Fibroblast of lung (primary cell): ENCODE results near the gene CPA1. TPM values are rescaled to one million over a fixed set of nuclear protein-coding genes. Genes with fewer than 3 reads are reported as not detected.

ENCODE experiments used
- DNase-seq, 2 donors: peaks; one replicate each; pipeline versions ENCODE4 v3.0.0 to v3.0.0-alpha.2; 2010; ENCODE audit warnings: low read depth in 2 of 2
- H2AFZ ChIP-seq: 2 replicates; pipeline ENCODE4 v1.5.1; 2012; ENCODE audit warnings: low read length, control low read depth, inconsistent platforms
- H3K27ac ChIP-seq: 2 replicates; pipeline ENCODE4 v1.5.1; 2011; ENCODE audit warnings: low read length, control low read depth; ENCODE audit not compliant: insufficient read depth
- H3K27me3 ChIP-seq: 2 replicates; pipeline ENCODE4 v1.5.1; 2011; ENCODE audit warnings: mild to moderate bottlenecking, low read length; ENCODE audit not compliant: control insufficient read depth, insufficient read depth
- H3K36me3 ChIP-seq: 2 replicates; pipeline ENCODE4 v1.5.1; 2011; ENCODE audit warnings: low read length; ENCODE audit not compliant: control insufficient read depth, insufficient read depth
- H3K4me1 ChIP-seq: 2 replicates; pipeline ENCODE4 v1.5.1; 2011; ENCODE audit warnings: low read length; ENCODE audit not compliant: control insufficient read depth, insufficient read depth; ENCODE audit errors: extremely low read depth
- H3K4me2 ChIP-seq: 2 replicates; pipeline ENCODE4 v1.5.1; 2011; ENCODE audit warnings: low read length, control low read depth; ENCODE audit not compliant: insufficient read depth; ENCODE audit errors: extremely low read depth
- H3K4me3 ChIP-seq, 4 experiments: fragments of 200-600 bp in 1 of 4; sonication (generic) in 1 of 4; replicated peaks in 1 of 4; 2 replicates each; pipeline ENCODE4 v1.5.1; 2011 to 2016; ENCODE audit warnings: low read length in 4 of 4, low read depth in 3 of 4, mild to moderate bottlenecking in 3 of 4, control low read depth in 2 of 4, inconsistent platforms in 1 of 4, mixed read lengths in 1 of 4; ENCODE audit not compliant: insufficient read depth in 1 of 4; ENCODE audit errors: control extremely low read depth in 1 of 4
- H3K79me2 ChIP-seq: 2 replicates; pipeline ENCODE4 v1.5.1; 2012; ENCODE audit warnings: mild to moderate bottlenecking, low read length, inconsistent platforms; ENCODE audit not compliant: control insufficient read depth, insufficient read depth
- H3K9ac ChIP-seq: 2 replicates; pipeline ENCODE4 v1.5.1; 2011; ENCODE audit warnings: mild to moderate bottlenecking, low read length, control low read depth; ENCODE audit not compliant: insufficient read depth
- H3K9me3 ChIP-seq: 2 replicates; pipeline ENCODE4 v1.5.1; 2012; ENCODE audit warnings: low read depth, low read length; ENCODE audit not compliant: control insufficient read depth, insufficient read depth
- H4K20me1 ChIP-seq: 2 replicates; pipeline ENCODE4 v1.5.1; 2011; ENCODE audit warnings: low read length; ENCODE audit not compliant: control insufficient read depth, insufficient read depth; ENCODE audit errors: extremely low read depth
- EZH2 ChIP-seq: IDR thresholded peaks from 2 replicates; pipeline ENCODE4 v1.5.1; 2012; ENCODE audit warnings: low read length, control low read depth, mild to moderate bottlenecking; ENCODE audit errors: missing control alignments
- polyA plus RNA-seq, 2 donors: library from polyadenylated mRNA; depleted of rRNA in 1 of 2; stranded (reverse) in 1 of 2; unstranded in 1 of 2; fragments of >200 nt; gene quantifications; 2 replicates each; pipeline ENCODE4 v1.2.1, GENCODE V29; 2011 to 2012; ENCODE audit warnings: missing spikeins in 1 of 2
- total RNA-seq: library from RNA; depleted of rRNA; stranded (reverse); fragments of >200 nt; gene quantifications from 2 replicates; pipeline ENCODE4 v1.2.1, GENCODE V29; 2014
- TF ChIP-seq, protein P1 (sequence below), 2 donors: IDR thresholded peaks in 1 of 2; conservative IDR thresholded peaks in 1 of 2; 1 replicate in 1 of 2; 2 replicates in 1 of 2; pipeline ENCODE4 v1.5.1; 2011 to 2012; ENCODE audit warnings: low read length in 2 of 2, control low read depth in 1 of 2, inconsistent platforms in 1 of 2, low read depth in 1 of 2, mild to moderate bottlenecking in 1 of 2

CPA1 gene
- total and polyA plus RNA-seq, 2 donors (not counting 1 experiment from before 2014, with no cell fraction given): under 0.01 to 0.12 TPM

DNA sequence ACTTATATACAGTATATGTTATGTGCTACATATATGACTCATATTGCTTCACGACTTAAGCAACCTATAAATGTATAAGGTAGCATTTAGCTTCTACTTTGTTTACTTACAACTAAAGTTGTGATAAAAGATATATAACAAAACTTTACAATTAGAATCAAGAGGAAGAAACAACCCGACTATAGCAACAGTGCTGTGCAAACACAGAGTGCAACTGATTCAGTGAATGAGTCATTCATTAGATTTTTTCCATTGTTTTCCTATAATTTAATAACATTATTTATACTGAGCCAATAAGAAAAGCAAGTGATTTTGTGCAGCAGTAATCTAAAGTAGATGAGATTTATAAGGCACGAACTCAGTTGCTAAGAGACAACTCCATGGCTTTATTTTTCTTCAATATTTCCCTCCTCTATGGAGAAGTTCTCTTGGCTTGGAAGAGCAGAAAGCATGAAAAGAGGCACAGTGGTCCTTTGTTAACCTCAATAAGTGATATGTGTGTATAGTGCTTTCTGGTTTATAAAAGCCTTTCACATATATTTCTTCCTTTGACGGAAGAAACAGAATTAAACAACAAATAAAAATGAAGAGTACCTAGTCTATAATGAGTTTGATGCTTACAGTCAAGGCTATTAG, 40.8 kb downstream of the CPA1 start:
- Histone ChIP-seq H4K20me1 (no peaks in the 10 kb centered on the region), H3K27me3 (no peaks in the 10 kb centered on the region), H3K36me3 (no peaks in the 10 kb centered on the region), H3K9me3 (no peaks in the 10 kb centered on the region), H3K4me2 (no peak overlapping the region), H3K4me3 (no peak overlapping the region), H2AFZ (no peak overlapping the region), H3K4me1 (peaks cover 3% of the 10 kb centered on the region), H3K9ac (no peak overlapping the region), H3K79me2 (no peaks in the 10 kb centered on the region), H3K27ac (no peak overlapping the region)
- TF ChIP-seq, protein P1, sequence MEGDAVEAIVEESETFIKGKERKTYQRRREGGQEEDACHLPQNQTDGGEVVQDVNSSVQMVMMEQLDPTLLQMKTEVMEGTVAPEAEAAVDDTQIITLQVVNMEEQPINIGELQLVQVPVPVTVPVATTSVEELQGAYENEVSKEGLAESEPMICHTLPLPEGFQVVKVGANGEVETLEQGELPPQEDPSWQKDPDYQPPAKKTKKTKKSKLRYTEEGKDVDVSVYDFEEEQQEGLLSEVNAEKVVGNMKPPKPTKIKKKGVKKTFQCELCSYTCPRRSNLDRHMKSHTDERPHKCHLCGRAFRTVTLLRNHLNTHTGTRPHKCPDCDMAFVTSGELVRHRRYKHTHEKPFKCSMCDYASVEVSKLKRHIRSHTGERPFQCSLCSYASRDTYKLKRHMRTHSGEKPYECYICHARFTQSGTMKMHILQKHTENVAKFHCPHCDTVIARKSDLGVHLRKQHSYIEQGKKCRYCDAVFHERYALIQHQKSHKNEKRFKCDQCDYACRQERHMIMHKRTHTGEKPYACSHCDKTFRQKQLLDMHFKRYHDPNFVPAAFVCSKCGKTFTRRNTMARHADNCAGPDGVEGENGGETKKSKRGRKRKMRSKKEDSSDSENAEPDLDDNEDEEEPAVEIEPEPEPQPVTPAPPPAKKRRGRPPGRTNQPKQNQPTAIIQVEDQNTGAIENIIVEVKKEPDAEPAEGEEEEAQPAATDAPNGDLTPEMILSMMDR (conservative IDR thresholded peaks at IDR 0.05 in 1 of 2, IDR thresholded peaks at IDR 0.05 in 1 of 2; ENCODE audit: low read depth in 1 of 2, low read length in 2 of 2): no peak
- TF ChIP-seq EZH2: no peak
- peak in 1 of 2 donors; percentile 37 for DNase-seq

DNA sequence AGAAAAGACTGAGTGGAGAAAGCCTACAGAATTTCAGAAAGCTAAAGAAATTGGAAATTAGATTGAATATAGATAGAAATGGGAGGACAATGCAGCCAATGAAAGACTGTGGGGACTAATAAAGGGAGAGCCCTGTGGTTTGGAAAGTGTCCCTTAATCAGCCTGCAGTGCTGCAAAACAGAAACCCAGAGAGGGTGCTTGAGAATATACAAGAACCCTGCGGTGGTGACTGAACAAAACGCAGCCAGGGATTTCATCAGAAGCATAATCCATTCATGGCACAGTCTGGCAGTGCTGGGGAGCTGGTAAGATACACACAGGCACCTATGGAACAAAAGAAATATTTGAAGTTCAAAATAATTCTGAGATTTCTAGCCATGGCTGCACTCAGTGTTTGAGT, 41.4 kb downstream of the CPA1 start:
- no peaks in the 10 kb centered on the region for H3K9me3 ChIP-seq
- no peak overlapping the region for H3K27ac ChIP-seq
- no peaks in the 10 kb centered on the region for H3K27me3 ChIP-seq
- H3K4me3 ChIP-seq: no peak overlapping the region
- TF ChIP-seq EZH2: no peak
- TF ChIP-seq, protein P1 (conservative IDR thresholded peaks at IDR 0.05 in 1 of 2, IDR thresholded peaks at IDR 0.05 in 1 of 2; ENCODE audit: low read depth in 1 of 2, low read length in 2 of 2): no peak
- no peak overlapping the region for H3K9ac ChIP-seq
- H3K4me1 ChIP-seq: peaks cover 3% of the 10 kb centered on the region
- DNase-seq: peak; percentile 70 to 75
- H3K36me3 ChIP-seq: no peaks in the 10 kb centered on the region
- H4K20me1 ChIP-seq: no peaks in the 10 kb centered on the region
- H3K79me2 ChIP-seq: no peaks in the 10 kb centered on the region
- H3K4me2 ChIP-seq: no peak overlapping the region
- no peak overlapping the region for H2AFZ ChIP-seq

DNA sequence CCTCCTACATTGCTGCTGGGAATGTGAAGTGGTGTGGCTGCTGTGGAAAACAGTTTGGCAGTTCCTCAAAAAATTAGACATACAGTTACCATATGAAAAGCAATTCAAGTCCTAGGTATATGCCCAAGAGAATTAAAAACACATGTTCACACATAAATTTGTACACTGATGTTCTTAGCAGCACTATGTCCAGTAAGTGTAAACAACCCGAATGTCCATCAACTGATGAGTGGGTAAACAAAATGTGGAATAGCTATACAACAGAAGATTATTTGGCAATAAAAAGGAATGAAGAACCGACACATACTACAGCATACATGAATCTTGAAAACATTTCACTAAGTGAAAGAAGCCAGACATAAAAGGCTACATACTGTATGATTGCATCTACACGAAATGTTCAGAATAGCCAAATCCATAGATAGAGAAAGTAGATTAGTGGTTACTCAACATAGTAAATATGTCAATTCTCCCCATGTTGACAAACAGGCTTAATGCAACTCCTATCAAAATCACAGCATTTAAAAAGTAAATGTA, 43.3 kb downstream of the CPA1 start:
- H3K9ac ChIP-seq: no peak overlapping the region
- TF ChIP-seq EZH2: no peak
- TF ChIP-seq, protein P1 (conservative IDR thresholded peaks at IDR 0.05 in 1 of 2, IDR thresholded peaks at IDR 0.05 in 1 of 2; ENCODE audit: low read depth in 1 of 2, low read length in 2 of 2): no peak
- DNase-seq: peak in 1 of 2 donors; percentile 16
- no peak overlapping the region for H3K27ac ChIP-seq
- no peaks in the 10 kb centered on the region for H3K36me3 ChIP-seq
- H3K4me3 ChIP-seq: no peak overlapping the region
- H3K4me1 ChIP-seq: peaks cover 3% of the 10 kb centered on the region
- no peak overlapping the region for H2AFZ ChIP-seq
- H3K79me2 ChIP-seq: no peaks in the 10 kb centered on the region
- H3K27me3 ChIP-seq: no peaks in the 10 kb centered on the region
- H4K20me1 ChIP-seq: no peaks in the 10 kb centered on the region
- no peak overlapping the region for H3K4me2 ChIP-seq
- H3K9me3 ChIP-seq: no peaks in the 10 kb centered on the region
